Prostate gland (tissue), 2 donors: Measurements from ENCODE around the gene TMEM140.

Experiments
- CTCF ChIP-seq, 4 experiments: fragments of 200-600 bp in 2 of 4; fragments of 450-650 bp in 2 of 4; sonication (generic) in 2 of 4; IDR thresholded peaks; 1 replicate in 3 of 4; 2 replicates in 1 of 4; pipeline ENCODE4 v1.5.1; 2016 to 2019; ENCODE audit warnings: antibody characterized with exemption in 4 of 4, mild to moderate bottlenecking in 2 of 4, moderate library complexity in 2 of 4
- POLR2A ChIP-seq: fragments of 450-650 bp; IDR thresholded peaks from one replicate; pipeline ENCODE4 v1.6.1; 2016; ENCODE audit warnings: antibody characterized with exemption, mild to moderate bottlenecking

- TF ChIP-seq CTCF (IDR thresholded peaks at IDR 0.05) (no peak), POLR2A (no peak)
These were observed 11.7 kb downstream of the TMEM140 start for GRCh38 chr7:135159359-135160085.
